ENCODE data around the gene ZNF609.
A peak's percentile ranks its signal among the peaks of the same experiment; 100 is the strongest.
"Not testable (repeated sequence)": the region's sequence is repeated elsewhere in the genome, so short reads cannot be mapped to it uniquely, and the experiment has no call there.

Gene ZNF609

GRCh38 chr15:64619880-64620839 lies 159.8 kb downstream of the ZNF609 start:
- DNase-seq (ENCODE audit: low read depth in 3 of 3): no peak

GRCh38 chr15:64621056-64621455 lies 160.7 kb downstream of the ZNF609 start:
- DNase-seq (ENCODE audit: low read depth in 3 of 3): no peak

- no peak for DNase-seq (ENCODE audit: low read depth in 3 of 3)
Observed at GRCh38 chr15:64622410-64623260, 162.3 kb downstream of the ZNF609 start.

DNA sequence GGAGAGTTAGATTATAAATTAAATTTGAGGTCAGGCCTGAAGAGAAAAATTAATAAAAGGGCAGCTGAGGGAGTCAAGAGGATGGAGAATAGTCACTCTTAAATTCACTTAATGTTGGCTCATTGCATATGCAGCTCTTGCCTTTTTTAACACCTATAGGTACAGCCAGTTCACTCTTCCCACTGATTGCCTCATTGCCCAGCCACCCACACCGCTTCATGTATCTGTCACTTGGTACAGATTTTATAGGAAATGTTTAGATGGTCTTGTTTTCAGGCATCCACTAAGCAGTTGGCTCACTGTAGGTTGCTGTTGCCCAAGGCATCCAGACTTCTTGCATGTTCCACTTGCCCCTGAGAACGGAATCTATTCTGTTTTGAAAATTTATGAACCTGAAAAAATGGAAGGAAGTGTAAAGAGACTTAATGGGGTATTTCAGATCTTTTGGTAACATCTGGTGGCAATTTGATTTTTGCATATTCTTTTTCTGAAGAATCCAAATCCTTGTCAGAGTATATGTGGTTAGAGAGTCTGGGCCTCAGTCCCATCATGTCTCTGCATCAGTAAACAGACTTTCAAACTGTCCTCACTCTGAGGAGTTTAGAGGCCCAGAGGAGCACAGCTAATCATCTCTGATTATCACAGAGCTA lies 163.1 kb downstream of the ZNF609 start:
- peak in 2 of 3 donors; percentile 27 to 33 for DNase-seq (ENCODE audit: low read depth in 3 of 3)

DNA sequence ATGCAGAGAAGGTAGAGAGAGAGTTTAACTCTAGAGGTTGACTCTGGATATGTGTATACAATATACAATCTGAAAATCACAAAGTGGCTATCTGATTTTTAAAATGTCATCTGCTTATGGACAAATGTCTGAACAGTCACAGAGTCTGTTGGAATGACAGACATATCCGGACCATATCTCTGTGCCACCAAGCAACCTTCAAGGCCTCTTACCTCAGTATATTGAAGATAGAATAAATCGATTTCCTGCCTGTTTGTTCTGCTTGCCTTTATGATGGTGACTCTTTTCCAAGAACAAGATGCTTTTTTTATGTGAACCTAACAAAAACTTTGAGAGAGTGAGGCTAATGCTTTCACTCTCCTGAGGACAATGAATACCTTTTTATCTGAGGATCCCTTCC lies 163.9 kb downstream of the ZNF609 start:
- DNase-seq (ENCODE audit: low read depth in 3 of 3): no peak

GRCh38 chr15:64629063-64629462 lies 168.7 kb downstream of the ZNF609 start:
- no peak for DNase-seq (ENCODE audit: low read depth in 3 of 3)

DNA sequence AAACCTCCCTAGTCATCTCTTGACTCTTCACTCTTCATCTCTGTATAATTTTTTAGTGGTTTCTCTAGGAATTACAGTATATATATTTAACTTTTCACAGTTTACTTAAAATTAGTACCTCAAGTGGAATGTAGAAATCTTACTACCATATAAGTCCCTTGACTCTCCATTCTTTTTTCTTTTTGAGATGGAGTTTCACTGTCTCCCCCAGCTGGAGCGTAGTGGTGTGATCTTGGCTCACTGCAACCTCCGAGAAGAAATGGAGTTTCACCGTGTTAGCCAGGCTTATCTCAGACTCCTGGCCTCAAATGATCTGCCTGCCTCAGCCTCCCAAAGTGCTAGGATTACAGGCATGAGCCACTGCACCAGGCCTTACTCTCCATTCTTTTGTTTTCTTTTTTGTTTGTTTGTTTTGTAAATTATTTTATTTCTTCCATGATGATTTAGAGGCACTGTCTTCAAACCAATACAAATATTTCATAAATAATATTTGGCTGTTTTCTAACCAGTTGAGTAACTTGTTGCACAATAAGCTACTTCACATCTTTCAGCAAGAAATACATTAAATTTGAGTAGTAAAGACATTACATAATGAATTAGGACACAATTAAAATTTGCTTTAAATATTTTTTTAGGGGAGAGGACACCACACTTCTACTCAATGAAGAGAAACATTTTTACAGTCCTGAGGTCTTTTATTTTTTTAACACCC lies 170.2 kb downstream of the ZNF609 start:
- DNase-seq (ENCODE audit: low read depth in 3 of 3): no peak

DNA sequence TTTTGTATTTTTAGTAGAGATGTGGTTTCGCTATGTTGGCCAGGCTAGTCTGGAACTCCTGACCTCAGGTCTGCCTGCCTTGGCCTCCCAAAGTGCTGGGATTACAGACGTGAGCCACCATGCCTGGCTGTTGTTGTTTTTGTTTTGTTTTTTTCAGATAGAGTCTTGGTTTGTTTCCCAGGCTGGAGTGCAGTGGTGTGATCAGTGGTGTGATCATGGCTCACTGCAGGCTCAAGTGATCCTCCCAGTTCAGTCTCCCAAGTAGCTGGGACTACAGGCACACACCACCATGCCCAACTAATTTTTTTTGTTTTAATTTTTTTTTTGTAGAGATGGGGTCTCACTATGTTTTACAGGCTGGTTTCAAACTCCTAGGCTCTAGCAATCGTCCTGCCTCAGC lies 172.3 kb downstream of the ZNF609 start:
- not testable (repeated sequence) for DNase-seq (ENCODE audit: low read depth in 3 of 3)

DNA sequence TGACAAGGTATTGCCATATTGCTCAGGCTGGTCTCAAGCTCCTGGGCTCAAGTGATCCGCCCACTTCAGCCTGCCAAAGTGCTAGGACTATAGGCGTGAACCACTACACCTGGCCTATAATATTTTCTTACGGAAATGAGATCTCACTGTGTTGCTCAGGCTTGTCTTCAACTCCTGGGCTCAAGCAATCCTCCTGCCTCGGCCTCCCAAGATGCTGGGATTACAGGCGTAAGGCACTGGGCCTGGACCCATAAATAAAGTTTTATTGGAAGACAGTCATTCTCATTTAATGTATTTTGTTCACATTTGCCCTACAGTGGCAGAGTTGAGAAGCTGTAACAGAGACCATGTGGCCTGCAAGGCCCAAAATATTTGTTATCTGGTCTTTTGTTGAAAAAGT lies 173.0 kb downstream of the ZNF609 start:
- no peak for DNase-seq (ENCODE audit: low read depth in 3 of 3)

DNA sequence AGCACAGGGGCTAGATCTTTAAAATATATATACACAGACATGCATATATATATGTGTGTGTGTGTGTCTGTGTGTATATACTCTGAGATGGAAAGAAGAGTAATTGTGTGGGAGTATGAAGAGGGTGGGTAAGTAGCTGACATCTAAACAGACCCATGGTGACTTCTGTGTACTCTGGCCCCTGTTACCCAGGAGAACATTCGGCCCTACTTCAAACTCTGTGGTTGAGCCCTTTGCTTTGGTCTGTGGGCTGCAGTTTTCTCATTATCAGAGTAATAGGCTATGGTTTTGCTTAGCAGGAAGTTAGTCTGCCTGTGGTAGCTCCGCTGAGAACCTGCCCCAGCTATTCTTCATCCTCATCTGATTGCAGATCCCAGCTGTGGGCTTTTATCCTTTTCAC lies 173.6 kb downstream of the ZNF609 start:
- DNase-seq (ENCODE audit: low read depth in 3 of 3): no peak

DNA sequence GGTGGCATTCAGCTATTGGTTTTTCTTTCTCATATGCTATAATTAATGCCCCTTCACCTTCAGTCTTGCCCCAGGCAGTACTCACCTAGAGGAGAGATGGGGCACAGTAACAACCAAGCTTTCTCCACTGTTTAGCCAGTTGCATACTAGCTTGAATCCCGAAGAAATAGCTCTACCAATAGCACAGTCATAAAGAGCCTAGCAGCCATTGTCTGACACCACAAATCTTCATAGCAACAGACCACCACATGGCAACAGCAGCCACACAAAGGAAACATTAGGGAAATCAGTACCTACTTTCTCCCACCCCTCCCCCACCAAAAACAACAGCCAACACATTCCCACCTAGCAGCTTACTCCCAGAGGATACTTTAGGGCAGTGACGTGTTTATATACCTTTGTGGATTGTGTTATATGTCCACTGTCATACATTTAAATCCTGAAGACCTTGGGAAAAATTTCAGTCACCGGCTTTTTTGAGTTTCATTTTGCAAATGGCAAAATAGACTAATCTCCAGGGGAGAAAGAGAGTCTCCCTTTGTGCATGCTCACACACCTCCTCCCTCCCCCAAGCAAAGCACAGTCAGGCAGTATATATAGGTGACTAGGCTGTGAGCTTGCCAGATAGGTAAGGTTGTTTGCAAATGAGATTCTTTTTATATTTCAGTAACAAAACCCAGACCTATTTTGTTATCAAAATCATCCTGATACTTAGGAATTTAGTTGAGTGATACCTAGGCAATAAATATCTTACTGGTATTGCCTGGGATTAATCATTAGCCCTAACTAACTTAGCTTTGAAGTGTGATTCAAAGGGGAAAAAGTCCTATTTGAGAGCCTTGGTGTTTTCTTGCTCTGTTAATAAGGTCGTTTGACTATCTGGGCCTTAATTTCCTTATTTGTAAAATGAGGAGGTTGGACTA lies 174.5 kb downstream of the ZNF609 start:
- DNase-seq (ENCODE audit: low read depth in 3 of 3): peak in 1 of 3 donors; percentile 20

DNA sequence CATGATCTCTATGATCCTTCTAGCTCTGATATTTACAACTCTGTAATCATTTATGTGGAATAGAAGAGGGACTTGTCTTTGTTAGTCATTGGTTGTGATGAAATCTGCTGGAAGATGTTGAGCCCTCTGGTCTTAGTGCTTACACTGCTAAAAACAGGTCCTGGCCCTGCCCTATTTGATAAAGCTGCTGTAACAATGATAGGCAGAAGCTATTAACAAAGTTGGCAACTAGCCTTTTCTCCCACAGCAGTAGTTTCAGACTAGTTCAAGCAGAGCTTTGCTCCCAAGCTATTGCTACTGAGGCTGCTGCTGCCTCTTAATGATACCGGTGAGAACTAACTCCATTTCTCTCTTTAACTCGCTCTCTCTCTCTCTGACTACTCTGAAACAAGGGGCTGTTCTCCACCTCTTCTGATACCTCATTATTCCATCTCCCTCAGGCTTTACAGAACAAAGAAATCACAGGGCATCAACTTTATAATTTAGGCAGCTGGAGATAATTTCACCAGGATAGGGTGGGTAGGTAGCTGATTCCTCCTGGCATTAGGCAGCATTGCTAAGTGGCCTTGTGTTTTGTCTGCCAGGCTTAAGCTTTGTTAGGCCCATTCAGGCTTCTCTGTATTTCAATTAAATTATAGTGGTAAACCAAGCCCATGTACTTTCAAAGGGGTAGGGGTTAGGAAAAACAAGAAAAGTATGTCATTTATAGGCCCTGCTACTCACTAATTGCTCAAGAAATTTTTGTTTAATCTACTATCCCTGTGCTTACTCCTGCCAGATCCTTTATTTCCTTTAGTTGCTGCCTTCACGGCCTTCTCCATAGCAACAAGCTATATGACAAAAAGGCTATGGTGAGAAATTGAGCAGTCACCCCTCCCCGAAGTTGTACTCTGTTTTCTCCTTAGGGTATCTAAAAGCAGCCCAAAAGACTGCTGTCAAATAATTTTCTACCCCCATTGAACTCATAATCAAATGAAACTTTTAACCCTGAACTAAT lies 175.4 kb downstream of the ZNF609 start:
- no peak for DNase-seq (ENCODE audit: low read depth in 3 of 3)

DNA sequence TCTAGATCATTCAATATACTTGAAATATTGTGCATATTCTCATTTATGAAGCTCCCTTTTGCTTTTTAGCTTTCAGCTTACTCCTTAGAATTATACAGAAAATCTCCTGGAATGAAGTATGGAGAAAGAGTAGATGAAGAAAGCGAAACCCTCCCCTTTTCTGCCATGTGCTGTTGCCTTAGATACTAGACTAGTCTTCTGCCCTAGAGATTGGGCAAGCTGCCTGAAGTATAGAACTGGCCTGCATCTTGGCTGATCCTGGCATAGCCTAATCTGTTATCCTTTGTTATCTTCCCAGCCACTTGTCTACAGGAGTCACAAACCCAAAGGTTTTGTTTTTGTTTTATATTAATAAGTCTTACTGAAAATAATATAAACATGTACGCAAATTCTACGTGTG lies 176.2 kb downstream of the ZNF609 start:
- DNase-seq (ENCODE audit: low read depth in 3 of 3): no peak

GRCh38 chr15:64637412-64637811 lies 177.0 kb downstream of the ZNF609 start:
- DNase-seq (ENCODE audit: low read depth in 3 of 3): no peak

GRCh38 chr15:64639744-64640143 lies 179.4 kb downstream of the ZNF609 start:
- not testable (repeated sequence) for DNase-seq (ENCODE audit: low read depth in 3 of 3)

GRCh38 chr15:64640146-64640871 lies 179.9 kb downstream of the ZNF609 start:
- no peak for DNase-seq (ENCODE audit: low read depth in 3 of 3)

DNA sequence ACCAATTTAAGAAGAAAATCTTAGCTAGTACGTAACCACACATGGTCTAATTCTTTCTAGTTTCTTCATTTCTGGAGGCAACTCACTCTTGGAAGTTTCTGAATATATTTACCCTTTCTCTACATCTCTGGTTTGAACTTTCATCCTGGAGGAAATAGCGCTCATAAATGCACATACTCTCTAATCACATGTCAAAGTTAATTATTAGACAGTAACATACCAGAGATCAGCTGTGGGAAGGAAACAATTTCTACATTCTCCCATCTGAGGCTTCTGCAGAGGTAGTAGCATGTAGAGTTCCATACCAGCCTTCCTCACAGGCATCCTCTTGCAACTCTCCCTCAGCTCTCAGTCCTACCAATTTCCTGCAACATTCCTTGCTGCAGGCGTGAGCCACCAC lies 182.5 kb downstream of the ZNF609 start:
- DNase-seq (ENCODE audit: low read depth in 3 of 3): no peak

DNA sequence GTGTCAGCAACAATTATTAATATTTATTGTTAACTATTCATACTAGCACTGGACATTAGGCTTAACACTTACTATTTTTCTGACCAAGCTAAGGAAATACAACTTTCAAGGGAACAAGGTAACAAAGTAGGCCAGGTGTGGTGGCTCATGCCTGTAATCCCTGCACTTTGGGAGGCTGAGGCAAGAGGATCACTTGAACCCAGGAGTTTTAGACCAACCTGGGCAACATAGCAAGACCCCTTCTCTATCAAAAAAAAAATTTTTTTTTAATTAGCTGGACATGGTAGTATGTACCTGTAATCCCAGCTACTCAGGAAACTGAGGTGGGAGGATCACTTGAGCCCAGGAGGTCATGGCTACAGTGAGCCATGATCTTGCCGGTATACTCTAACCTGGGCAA lies 183.3 kb downstream of the ZNF609 start:
- DNase-seq (ENCODE audit: low read depth in 3 of 3): no peak
